Measurements from ENCODE around the gene AHDC1. TPM values are rescaled to one million over a fixed set of nuclear protein-coding genes. Genes with fewer than 3 reads are reported as not detected.
"Not testable (repeated sequence)": the region's sequence is repeated elsewhere in the genome, so short reads cannot be mapped to it uniquely, and the experiment has no call there.

The AHDC1 gene
- total RNA-seq, 1 experiment from 2014 or later = 33.7 TPM

DNA sequence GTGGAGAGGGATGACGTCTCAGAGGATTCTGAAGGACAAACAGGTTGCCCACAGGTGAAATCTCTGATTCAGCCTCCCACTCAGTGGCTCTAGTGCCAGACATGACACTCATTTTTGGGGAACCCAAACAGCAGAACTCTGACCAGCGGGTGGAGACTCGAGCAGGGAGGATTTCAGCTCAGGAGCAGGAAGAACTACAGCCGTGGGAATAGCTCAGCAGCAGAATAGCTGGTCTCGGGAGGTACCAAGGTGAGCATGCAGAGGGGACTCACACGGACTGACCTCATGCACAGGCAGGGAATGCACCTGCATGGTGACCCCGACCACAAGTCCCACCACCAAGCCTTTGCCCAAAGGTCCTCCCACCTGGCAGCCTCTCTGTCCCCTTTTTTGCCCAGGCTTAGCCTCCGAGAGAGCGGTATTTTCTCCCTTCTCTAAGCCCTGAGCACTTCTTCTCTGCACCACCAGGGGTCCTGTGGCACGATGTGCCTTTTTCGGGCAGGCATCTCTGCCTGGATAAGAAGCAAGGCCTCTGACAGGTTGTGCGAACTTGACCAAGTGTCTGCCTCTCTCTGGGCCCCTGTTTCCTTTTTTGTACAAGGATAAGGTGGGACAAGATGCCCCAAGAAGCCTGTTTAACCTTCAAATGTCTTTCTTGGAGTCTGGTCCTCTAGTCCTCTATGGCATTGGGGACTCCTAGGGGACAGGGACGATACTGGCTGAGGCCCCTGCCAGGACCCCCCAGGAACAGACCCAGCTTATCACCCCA lies 39.8 kb upstream of the AHDC1 start (continued):
- TF ChIP-seq EZH2 (IDR thresholded peaks at IDR 0.05) = no peak
- no peak for TF ChIP-seq CEBPB (IDR thresholded peaks at IDR 0.05; ENCODE audit: low read depth)
- TF ChIP-seq CBX3 (IDR thresholded peaks at IDR 0.05; ENCODE audit: low read depth) = no peak
- TF ChIP-seq TCF7L2 (IDR thresholded peaks at IDR 0.05; ENCODE audit: borderline replicate concordance, extremely low read depth, insufficient read depth, insufficient read length) = no peak

DNA sequence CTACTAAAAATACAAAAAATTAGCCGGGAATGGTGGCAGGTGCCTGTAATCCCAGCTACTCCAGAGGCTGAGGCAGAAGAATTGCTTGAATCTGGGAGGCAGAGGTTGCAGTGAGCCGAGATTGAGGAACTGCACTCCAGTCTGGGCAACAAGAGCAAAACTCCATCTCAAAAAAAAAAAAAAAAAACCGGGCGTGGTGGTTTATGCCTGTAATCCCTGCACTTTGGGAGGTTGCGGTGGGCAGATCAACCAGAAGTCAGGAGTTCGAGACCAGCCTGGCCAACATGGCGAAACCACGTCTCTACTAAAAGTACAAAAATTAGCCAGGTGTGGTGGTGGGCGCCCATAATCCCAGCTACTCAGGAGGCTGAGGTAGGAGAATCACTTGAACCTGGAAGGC lies 36.6 kb upstream of the AHDC1 start:
- DNase-seq (ENCODE audit: low read depth, low spot score); H3K9ac ChIP-seq (ENCODE audit: low read length); H3K9me3 ChIP-seq (ENCODE audit: control insufficient read depth in 1 of 2, insufficient read depth in 1 of 2, low read depth in 1 of 2, low read length in 2 of 2); H3K4me2 ChIP-seq (ENCODE audit: low read length); H3K4me3 ChIP-seq (replicated peaks in 1 of 2; ENCODE audit: low read depth in 1 of 2, low read length in 2 of 2); CTCF ChIA-PET; RAD21 ChIA-PET (ENCODE audit: low non-redundant PET in 1 of 2, low total read pairs in 2 of 2, uncharacterized antibody in 2 of 2, unreplicated experiment in 2 of 2); H3K27me3 ChIP-seq (ENCODE audit: insufficient read depth, low read length); H3K79me2 ChIP-seq (ENCODE audit: insufficient read depth, low read length); H3K9me2 ChIP-seq (ENCODE audit: insufficient read depth); H3K36me3 ChIP-seq (ENCODE audit: control insufficient read depth in 1 of 2, insufficient read depth in 2 of 2, low read length in 2 of 2); intact Hi-C loops (cut with micrococcal nuclease); BruUV-seq (replicated peaks); H3K27ac ChIP-seq (ENCODE audit: low read depth, low read length); POLR2A ChIA-PET; H2AFZ ChIP-seq (ENCODE audit: low read depth, low read length, poor library complexity, severe bottlenecking); ATAC-seq; H4K20me1 ChIP-seq (ENCODE audit: insufficient read depth): not testable (repeated sequence)
- H3K4me1 ChIP-seq (ENCODE audit: control insufficient read depth in 1 of 2, insufficient read depth in 2 of 2, low read length in 2 of 2) = peaks cover 0 to 15% of the 10 kb centered on the region in 2 experiments; a peak in 2 of 4 replicates

DNA sequence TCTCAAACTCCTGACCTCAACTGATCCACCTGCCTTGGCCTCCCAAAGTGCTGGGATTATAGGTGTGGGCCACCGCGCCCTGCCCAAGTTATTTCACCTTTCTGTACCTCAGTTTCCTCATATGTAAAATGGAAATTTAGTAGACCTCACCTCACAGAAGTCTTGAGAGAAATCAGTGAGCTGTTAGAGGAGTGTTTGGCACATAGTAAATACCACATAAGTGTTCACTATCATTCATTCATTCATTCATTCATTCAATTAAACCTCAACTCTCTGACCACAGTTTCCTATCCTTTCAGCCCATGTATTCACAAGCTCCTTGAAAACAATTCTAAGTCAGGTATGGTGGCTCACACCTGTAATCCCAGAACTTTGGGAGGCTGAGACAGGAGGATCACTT lies 34.9 kb upstream of the AHDC1 start:
- no peak overlapping the region for H3K9ac ChIP-seq (ENCODE audit: low read length)
- H4K20me1 ChIP-seq (ENCODE audit: insufficient read depth) = no peaks in the 10 kb centered on the region
- H3K9me3 ChIP-seq (ENCODE audit: control insufficient read depth in 1 of 2, insufficient read depth in 1 of 2, low read depth in 1 of 2, low read length in 2 of 2) = no peaks in the 10 kb centered on the region
- no peak overlapping the region for H3K4me3 ChIP-seq (replicated peaks in 1 of 2; ENCODE audit: low read depth in 1 of 2, low read length in 2 of 2)
- POLR2A ChIA-PET = no interaction called here
- H3K79me2 ChIP-seq (ENCODE audit: insufficient read depth, low read length) = no peaks in the 10 kb centered on the region
- intact Hi-C loops (cut with micrococcal nuclease) = no loop called here
- H3K4me2 ChIP-seq (ENCODE audit: low read length) = no peak overlapping the region
- no peaks in the 10 kb centered on the region for H3K27me3 ChIP-seq (ENCODE audit: insufficient read depth, low read length)
- no peaks in the 10 kb centered on the region for H3K9me2 ChIP-seq (ENCODE audit: insufficient read depth)
- H3K4me1 ChIP-seq (ENCODE audit: control insufficient read depth in 1 of 2, insufficient read depth in 2 of 2, low read length in 2 of 2) = peaks cover 0 to 9% of the 10 kb centered on the region in 2 experiments; a peak in 2 of 4 replicates
- CTCF ChIA-PET = no interaction called here
- H3K27ac ChIP-seq (ENCODE audit: low read depth, low read length) = no peak overlapping the region
- DNase-seq (ENCODE audit: low read depth, low spot score) = no peak
- BruUV-seq (replicated peaks) = no TSS peak
- RAD21 ChIA-PET (ENCODE audit: low non-redundant PET in 1 of 2, low total read pairs in 2 of 2, uncharacterized antibody in 2 of 2, unreplicated experiment in 2 of 2) = no interaction called here
- ATAC-seq = no peak
- no peak for TF ChIP-seq EZH2phosphoT487 (IDR thresholded peaks at IDR 0.05; ENCODE audit: borderline replicate concordance)
- no peak for TF ChIP-seq SRF (IDR thresholded peaks at IDR 0.05; ENCODE audit: low read depth)
- no peak for TF ChIP-seq ELF1 (IDR thresholded peaks at IDR 0.05; ENCODE audit: borderline replicate concordance, low read depth)
- TF ChIP-seq, protein P1, sequence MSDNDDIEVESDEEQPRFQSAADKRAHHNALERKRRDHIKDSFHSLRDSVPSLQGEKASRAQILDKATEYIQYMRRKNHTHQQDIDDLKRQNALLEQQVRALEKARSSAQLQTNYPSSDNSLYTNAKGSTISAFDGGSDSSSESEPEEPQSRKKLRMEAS (IDR thresholded peaks at IDR 0.05) = no peak
- TF ChIP-seq EZH2 (IDR thresholded peaks at IDR 0.05) = no peak
- TF ChIP-seq POLR2A (IDR thresholded peaks at IDR 0.05; ENCODE audit: borderline replicate concordance, extremely low read depth, insufficient read depth, insufficient read length) = no peak
- H3K36me3 ChIP-seq (ENCODE audit: control insufficient read depth in 1 of 2, insufficient read depth in 2 of 2, low read length in 2 of 2) = no peaks in the 10 kb centered on the region
- no peak overlapping the region for H2AFZ ChIP-seq (ENCODE audit: low read depth, low read length, poor library complexity, severe bottlenecking)

Data from HCT116 (cell line).